Measurements from ENCODE around the gene EEF1AKMT4. TPM values are rescaled to one million over a fixed set of nuclear protein-coding genes. Genes with fewer than 3 reads are reported as not detected.

The EEF1AKMT4 gene
- total RNA-seq, 3 donors from 2014 or later = 3.4 to 9.7 (median 6.2) TPM

DNA sequence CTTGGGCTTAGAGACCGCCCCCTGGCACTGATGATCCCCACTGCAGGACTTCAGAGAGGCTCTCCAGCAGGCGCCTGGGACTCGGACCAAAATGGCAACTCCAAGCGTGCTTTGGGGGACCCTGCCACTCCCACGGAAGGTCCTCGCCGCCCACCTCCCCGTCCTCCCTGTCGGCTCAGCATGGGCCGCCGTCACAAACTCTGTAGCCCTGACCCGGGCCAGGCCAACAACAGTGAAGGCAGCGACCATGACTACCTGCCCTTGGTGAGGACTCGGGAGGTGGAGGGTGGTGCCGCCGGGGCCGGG, 8.4 kb upstream of the EEF1AKMT4 start:
- no peaks in the 10 kb centered on the region for H3K9me3 ChIP-seq
- no peaks in the 10 kb centered on the region for H3K4me1 ChIP-seq
- TF ChIP-seq, protein P1, sequence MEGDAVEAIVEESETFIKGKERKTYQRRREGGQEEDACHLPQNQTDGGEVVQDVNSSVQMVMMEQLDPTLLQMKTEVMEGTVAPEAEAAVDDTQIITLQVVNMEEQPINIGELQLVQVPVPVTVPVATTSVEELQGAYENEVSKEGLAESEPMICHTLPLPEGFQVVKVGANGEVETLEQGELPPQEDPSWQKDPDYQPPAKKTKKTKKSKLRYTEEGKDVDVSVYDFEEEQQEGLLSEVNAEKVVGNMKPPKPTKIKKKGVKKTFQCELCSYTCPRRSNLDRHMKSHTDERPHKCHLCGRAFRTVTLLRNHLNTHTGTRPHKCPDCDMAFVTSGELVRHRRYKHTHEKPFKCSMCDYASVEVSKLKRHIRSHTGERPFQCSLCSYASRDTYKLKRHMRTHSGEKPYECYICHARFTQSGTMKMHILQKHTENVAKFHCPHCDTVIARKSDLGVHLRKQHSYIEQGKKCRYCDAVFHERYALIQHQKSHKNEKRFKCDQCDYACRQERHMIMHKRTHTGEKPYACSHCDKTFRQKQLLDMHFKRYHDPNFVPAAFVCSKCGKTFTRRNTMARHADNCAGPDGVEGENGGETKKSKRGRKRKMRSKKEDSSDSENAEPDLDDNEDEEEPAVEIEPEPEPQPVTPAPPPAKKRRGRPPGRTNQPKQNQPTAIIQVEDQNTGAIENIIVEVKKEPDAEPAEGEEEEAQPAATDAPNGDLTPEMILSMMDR (IDR thresholded peaks at IDR 0.05) = no peak
- TF ChIP-seq POLR2A (IDR thresholded peaks at IDR 0.05) (no peak), POLR2AphosphoS5 (IDR thresholded peaks at IDR 0.05) (no peak)
- DNase-seq (ENCODE audit: low spot score in 2 of 2) = no peak
- no peaks in the 10 kb centered on the region for H3K27me3 ChIP-seq
- no peak overlapping the region for H3K27ac ChIP-seq
- peaks cover 3% of the 10 kb centered on the region for H3K36me3 ChIP-seq
- intact Hi-C loops (cut with DNase I; ENCODE audit: low total_unique reads) = loop anchor here (10.0 kb wide), 1 partner anchor 56 kb away; the partner anchor contains the start of gene ABCF3
- no peak overlapping the region for H3K4me3 ChIP-seq

DNA sequence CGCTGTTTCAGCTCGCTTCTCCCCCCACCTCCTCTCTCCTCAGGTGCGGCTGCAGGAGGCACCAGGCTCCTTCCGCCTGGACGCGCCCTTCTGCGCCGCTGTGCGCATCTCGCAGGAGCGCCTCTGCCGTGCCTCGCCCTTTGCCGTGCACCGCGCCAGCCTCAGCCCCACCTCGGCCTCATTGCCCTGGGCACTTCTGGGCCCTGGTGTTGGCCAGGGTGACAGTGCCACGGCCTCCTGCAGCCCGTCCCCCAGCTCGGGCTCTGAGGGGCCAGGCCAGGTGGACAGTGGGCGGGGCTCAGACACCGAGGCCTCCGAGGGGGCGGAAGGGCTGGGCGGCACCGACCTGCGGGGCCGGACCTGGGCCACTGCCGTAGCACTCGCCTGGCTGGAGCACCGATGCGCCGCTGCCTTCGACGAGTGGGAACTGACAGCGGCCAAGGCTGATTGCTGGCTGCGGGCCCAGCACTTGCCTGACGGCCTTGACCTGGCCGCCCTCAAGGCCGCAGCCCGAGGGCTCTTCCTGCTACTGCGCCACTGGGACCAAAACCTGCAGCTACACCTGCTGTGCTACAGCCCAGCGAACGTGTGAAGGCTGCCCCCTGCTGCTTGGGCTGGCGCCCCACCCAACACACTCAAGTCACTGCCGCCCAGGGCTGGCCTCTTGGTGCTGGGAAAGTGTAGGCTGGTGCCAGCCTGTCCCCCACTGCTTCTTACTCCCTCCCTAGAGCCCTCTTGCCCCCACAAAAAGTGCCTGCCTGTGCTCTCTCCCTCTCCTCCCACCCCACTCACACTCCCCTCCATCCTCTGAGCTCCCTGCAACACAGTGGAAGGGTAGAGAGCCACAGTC, 7.8 kb upstream of the EEF1AKMT4 start:
- Histone ChIP-seq H3K36me3 (peaks cover 3% of the 10 kb centered on the region), H3K4me1 (no peaks in the 10 kb centered on the region), H3K9me3 (no peaks in the 10 kb centered on the region), H3K4me3 (peak overlapping the region in 1 of 3 donors; percentile 49), H3K27me3 (no peaks in the 10 kb centered on the region), H3K27ac (no peak overlapping the region)
- DNase-seq (ENCODE audit: low spot score in 2 of 2) = no peak
- TF ChIP-seq POLR2A (IDR thresholded peaks at IDR 0.05) = no peak
- TF ChIP-seq, protein P1 (IDR thresholded peaks at IDR 0.05) = peak in 2 of 3 donors; percentile 30 to 39
- TF ChIP-seq POLR2AphosphoS5 (IDR thresholded peaks at IDR 0.05) = peak in 1 of 3 donors; percentile 19
- intact Hi-C loops (cut with DNase I; ENCODE audit: low total_unique reads) = loop anchor here (10.0 kb wide), 1 partner anchor 57 kb away; the partner anchor contains the start of gene ABCF3

DNA sequence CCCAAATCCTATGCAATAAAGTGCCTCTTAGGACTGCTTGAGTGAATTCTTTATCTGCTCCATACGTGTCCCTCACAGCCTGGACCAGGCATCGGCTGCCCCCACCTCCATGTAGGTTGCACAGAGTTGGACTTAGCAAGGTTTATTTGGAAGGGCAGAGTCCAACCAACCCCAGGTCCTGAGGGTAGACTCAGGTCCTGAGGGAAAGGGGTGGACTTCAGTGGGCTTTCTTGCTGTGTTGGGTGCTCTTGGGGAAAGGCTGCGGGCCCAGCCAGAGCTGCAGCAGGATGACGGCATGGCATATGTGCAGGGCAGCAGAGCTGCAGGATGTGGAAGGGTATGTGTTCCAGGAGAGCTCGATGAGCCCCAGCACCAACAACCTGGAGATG, 7.2 kb upstream of the EEF1AKMT4 start:
- no peaks in the 10 kb centered on the region for H3K9me3 ChIP-seq
- TF ChIP-seq POLR2A (IDR thresholded peaks at IDR 0.05) = no peak
- no peak for TF ChIP-seq POLR2AphosphoS5 (IDR thresholded peaks at IDR 0.05)
- TF ChIP-seq, protein P1 (IDR thresholded peaks at IDR 0.05) = no peak
- DNase-seq (ENCODE audit: low spot score in 2 of 2) = no peak
- H3K27me3 ChIP-seq = no peaks in the 10 kb centered on the region
- no peaks in the 10 kb centered on the region for H3K4me1 ChIP-seq
- peaks cover 3% of the 10 kb centered on the region for H3K36me3 ChIP-seq
- no peak overlapping the region for H3K27ac ChIP-seq
- H3K4me3 ChIP-seq = no peak overlapping the region
- intact Hi-C loops (cut with DNase I; ENCODE audit: low total_unique reads) = loop anchor here (10.0 kb wide), 1 partner anchor 57 kb away; the partner anchor contains the start of gene ABCF3

DNA sequence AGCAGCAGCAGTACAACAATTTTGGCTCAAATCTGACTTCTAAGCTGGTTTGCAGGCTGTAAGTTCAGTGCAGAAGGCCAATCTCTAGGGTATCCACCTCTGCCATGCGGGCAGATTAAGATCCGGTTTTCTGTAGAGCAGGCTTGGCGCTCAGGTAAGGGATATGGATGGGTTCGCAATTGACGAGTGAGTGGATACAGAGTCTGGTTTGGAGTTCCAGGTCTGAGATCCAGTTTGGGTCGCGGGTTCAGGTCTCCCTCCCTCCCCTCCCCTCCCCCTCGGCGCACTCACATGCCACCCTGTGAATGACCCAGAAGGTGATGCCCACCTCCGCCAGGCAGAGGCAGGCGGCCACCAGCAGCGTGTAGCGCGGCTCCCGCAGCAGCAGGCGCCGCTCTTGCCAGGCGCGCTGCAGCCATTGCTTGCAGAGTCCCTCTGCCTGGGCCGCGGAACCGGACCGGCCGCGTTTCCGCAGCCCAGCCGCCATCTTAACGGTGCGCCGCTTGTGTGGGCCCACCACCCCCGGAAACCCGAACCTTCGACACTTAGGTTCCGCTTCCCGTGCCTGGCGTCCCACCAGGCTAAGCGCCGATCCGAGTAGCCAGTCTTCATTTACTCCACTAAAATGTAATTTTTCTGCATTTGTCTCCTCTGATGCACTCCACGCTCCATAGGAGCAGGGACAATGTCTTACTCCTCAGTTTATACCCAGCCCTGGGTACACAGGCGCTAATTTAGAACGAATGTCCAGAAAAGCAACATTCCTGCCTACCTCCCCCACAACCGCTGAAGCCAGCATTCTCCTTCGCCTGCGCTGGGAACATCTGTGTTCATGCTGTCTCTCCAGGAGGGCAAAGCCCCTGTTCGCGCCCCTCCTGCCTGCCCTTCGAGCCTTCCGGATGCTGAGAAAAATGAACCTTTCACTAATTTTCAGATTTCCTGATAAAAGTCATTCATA, 739 bp upstream of the EEF1AKMT4 start, which contains the start of gene ALG3:
ALG3 (minus strand) TSS at position 509 of the 958 bp plus-strand sequence; CDS start at position 487, 22 bp downstream.
- peak; percentile 58 to 85 for DNase-seq (ENCODE audit: low spot score in 2 of 2)

DNA sequence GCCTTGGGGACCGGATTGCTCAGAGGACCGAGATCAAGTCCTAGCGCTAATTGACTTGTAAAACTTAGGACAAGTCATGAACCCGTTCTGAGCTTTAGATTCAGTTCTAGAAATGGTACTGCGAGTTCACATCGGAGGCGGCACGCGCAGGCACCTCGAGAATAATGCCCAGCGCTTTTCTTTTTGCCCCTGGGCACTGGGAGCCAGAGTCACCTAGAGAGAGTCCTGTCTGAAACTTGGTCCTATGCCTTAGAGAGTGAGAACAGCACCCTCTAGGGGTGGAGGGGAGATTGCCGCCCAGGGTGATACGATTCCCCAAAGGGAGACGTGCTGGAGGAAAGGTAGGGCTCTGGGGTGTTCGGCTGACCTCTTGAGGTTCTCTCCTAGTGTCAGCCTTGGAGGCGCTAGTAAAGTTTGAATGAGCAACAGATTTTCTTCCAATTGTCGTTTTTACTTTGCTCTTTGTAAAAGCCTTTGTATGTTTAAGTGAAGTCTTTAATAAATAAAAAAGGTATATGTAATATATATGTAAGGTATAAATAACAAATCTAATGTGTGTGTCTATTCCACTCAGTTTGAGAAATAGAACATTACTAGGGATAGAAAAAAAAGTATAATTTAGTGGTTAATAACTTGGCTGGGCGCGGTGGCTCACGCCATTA, 826 bp downstream of the EEF1AKMT4 start:
- Histone ChIP-seq H3K27ac (peak overlapping the region; percentile 62 to 74), H3K9me3 (no peaks in the 10 kb centered on the region), H3K27me3 (no peaks in the 10 kb centered on the region), H3K36me3 (no peaks in the 10 kb centered on the region), H3K4me3 (peak overlapping the region; percentile 81 to 91 (median 88)), H3K4me1 (peaks cover 0 to 3% of the 10 kb centered on the region in 2 donors)
- DNase-seq (ENCODE audit: low spot score in 2 of 2) = peak; percentile 79 to 87
- intact Hi-C loops (cut with DNase I; ENCODE audit: low total_unique reads) = no loop called here
- TF ChIP-seq, protein P1 (IDR thresholded peaks at IDR 0.05) = peak; percentile 50 to 83 (median 74)
- no peak for TF ChIP-seq POLR2AphosphoS5 (IDR thresholded peaks at IDR 0.05)

More for the DNA sequence above, 739 bp upstream of the EEF1AKMT4 start, which contains the start of gene ALG3:
- H3K27ac ChIP-seq = peak within 1 kb of the TSS; percentile 74 to 86
- intact Hi-C loops (cut with DNase I; ENCODE audit: low total_unique reads) = loop anchor here (10.0 kb wide), 1 partner anchor 64 kb away; the partner anchor contains the start of gene ABCF3
- H3K36me3 ChIP-seq = peaks cover 3% of the 10 kb centered on the region
- no peaks in the 10 kb centered on the region for H3K27me3 ChIP-seq
- peaks cover 0 to 3% of the 10 kb centered on the region in 2 donors for H3K4me1 ChIP-seq
- H3K9me3 ChIP-seq = no peaks in the 10 kb centered on the region
- TF ChIP-seq POLR2A (IDR thresholded peaks at IDR 0.05) = no peak
- peak; percentile 58 to 79 (median 76) for TF ChIP-seq POLR2AphosphoS5 (IDR thresholded peaks at IDR 0.05)
- peak within 1 kb of the TSS; percentile 81 to 91 (median 88) for H3K4me3 ChIP-seq

All from breast epithelium (tissue), 4 donors.